ENCODE results near the gene FERMT1. TPM values are rescaled to one million over a fixed set of nuclear protein-coding genes. Genes with fewer than 3 reads are reported as not detected.

Gene FERMT1
- total RNA-seq, 2 donors from 2014 or later, result 3.5 to 4.1 TPM

- H3K4me3 Mint-ChIP-seq, result no peak overlapping the region
- H3K9me3 ChIP-seq (ENCODE audit: control insufficient read depth, low read length), result no peaks in the 10 kb centered on the region
- no peaks in the 10 kb centered on the region for H3K4me1 ChIP-seq (ENCODE audit: control insufficient read depth, insufficient read depth, low read length)
- 94 to 98% methylated on average over 6 to 8 of the region's 8 CpGs for WGBS, 2 experiments (ENCODE audit: insufficient coverage in 1 of 2, insufficient read length in 1 of 2)
- H3K4me1 Mint-ChIP-seq, result no peaks in the 10 kb centered on the region
- no peaks in the 10 kb centered on the region for H3K27me3 ChIP-seq (ENCODE audit: control insufficient read depth, insufficient read depth, low read length, poor library complexity, severe bottlenecking)
- no peaks in the 10 kb centered on the region for H3K36me3 ChIP-seq (ENCODE audit: control insufficient read depth, insufficient read depth, low read length)
- H3K27me3 Mint-ChIP-seq (ENCODE audit: insufficient read depth), result no peaks in the 10 kb centered on the region
- no peak overlapping the region for H3K27ac ChIP-seq (ENCODE audit: low read depth, low read length)
- no peak for DNase-seq
- H3K27ac Mint-ChIP-seq, result no peak overlapping the region
- H3K4me3 ChIP-seq (ENCODE audit: low read length), result no peak overlapping the region
- H3K36me3 Mint-ChIP-seq (ENCODE audit: low read depth), result peaks cover 7% of the 10 kb centered on the region
- TF ChIP-seq CTCF (conservative IDR thresholded peaks at IDR 0.05), result no peak
- H3K9ac ChIP-seq (ENCODE audit: extremely low read depth, low read length, poor library complexity, severe bottlenecking), result no peak overlapping the region
- H3K9me3 Mint-ChIP-seq, result peaks cover 3% of the 10 kb centered on the region
These were observed 31.2 kb downstream of the FERMT1 start for GRCh38 chr20:6091661-6092060.

- H3K4me3 Mint-ChIP-seq, result no peak overlapping the region
- no peaks in the 10 kb centered on the region for H3K4me1 Mint-ChIP-seq
- no peaks in the 10 kb centered on the region for H3K9me3 ChIP-seq (ENCODE audit: control insufficient read depth, low read length)
- H3K4me1 ChIP-seq (ENCODE audit: control insufficient read depth, insufficient read depth, low read length), result no peaks in the 10 kb centered on the region
- no peak overlapping the region for H3K4me3 ChIP-seq (ENCODE audit: low read length)
- peaks cover 6% of the 10 kb centered on the region for H3K9me3 Mint-ChIP-seq
- no peaks in the 10 kb centered on the region for H3K27me3 Mint-ChIP-seq (ENCODE audit: insufficient read depth)
- no peak overlapping the region for H3K27ac ChIP-seq (ENCODE audit: low read depth, low read length)
- DNase-seq, result no peak
- no peak for TF ChIP-seq CTCF (conservative IDR thresholded peaks at IDR 0.05)
- no peak overlapping the region for H3K27ac Mint-ChIP-seq
- peaks cover 14% of the 10 kb centered on the region for H3K36me3 Mint-ChIP-seq (ENCODE audit: low read depth)
- H3K9ac ChIP-seq (ENCODE audit: extremely low read depth, low read length, poor library complexity, severe bottlenecking), result no peak overlapping the region
- no peaks in the 10 kb centered on the region for H3K36me3 ChIP-seq (ENCODE audit: control insufficient read depth, insufficient read depth, low read length)
- 91 to 100% methylated on average over 2 of the region's 2 CpGs for WGBS, 2 experiments (ENCODE audit: insufficient coverage in 1 of 2, insufficient read length in 1 of 2)
- H3K27me3 ChIP-seq (ENCODE audit: control insufficient read depth, insufficient read depth, low read length, poor library complexity, severe bottlenecking), result no peaks in the 10 kb centered on the region
These were observed 36.0 kb downstream of the FERMT1 start for GRCh38 chr20:6086868-6087267.

- Histone ChIP-seq H3K9ac (ENCODE audit: extremely low read depth, low read length, poor library complexity, severe bottlenecking) (no peak overlapping the region), H3K4me1 (ENCODE audit: control insufficient read depth, insufficient read depth, low read length) (no peaks in the 10 kb centered on the region), H3K27ac (ENCODE audit: low read depth, low read length) (no peak overlapping the region), H3K27me3 (ENCODE audit: control insufficient read depth, insufficient read depth, low read length, poor library complexity, severe bottlenecking) (no peaks in the 10 kb centered on the region), H3K36me3 (ENCODE audit: control insufficient read depth, insufficient read depth, low read length) (no peaks in the 10 kb centered on the region), H3K9me3 (ENCODE audit: control insufficient read depth, low read length) (no peaks in the 10 kb centered on the region), H3K4me3 (ENCODE audit: low read length) (no peak overlapping the region)
- Mint-ChIP-seq H3K36me3 (ENCODE audit: low read depth) (peaks cover 14% of the 10 kb centered on the region), H3K4me1 (no peaks in the 10 kb centered on the region), H3K27ac (no peak overlapping the region), H3K9me3 (peaks cover 6% of the 10 kb centered on the region), H3K27me3 (ENCODE audit: insufficient read depth) (no peaks in the 10 kb centered on the region), H3K4me3 (no peak overlapping the region)
- no peak for DNase-seq
- WGBS, 2 experiments (ENCODE audit: insufficient coverage in 1 of 2, insufficient read length in 1 of 2), result 88% methylated on average over 9 of the region's 9 CpGs; no CpG with 5 or more reads in 1 of the 2 experiments
- TF ChIP-seq CTCF (conservative IDR thresholded peaks at IDR 0.05), result no peak
These were observed 38.9 kb downstream of the FERMT1 start for GRCh38 chr20:6083926-6084325.
